Type B pancreatic cell (in vitro differentiated cells): Measurements from ENCODE around the gene PAMR1. TPM values are rescaled to one million over a fixed set of nuclear protein-coding genes. Genes with fewer than 3 reads are reported as not detected.

Experiments
- DNase-seq: peaks from one replicate; pipeline ENCODE4 v3.0.0; 2021; ENCODE audit warnings: mixed read lengths; ENCODE audit not compliant: unreplicated experiment; ENCODE audit errors: extremely low spot score
- H3K27ac Mint-ChIP-seq: 2 replicates; pipeline ENCODE4 v1.8.0; 2021; ENCODE audit warnings: mild to moderate bottlenecking, mixed read lengths
- H3K27me3 Mint-ChIP-seq: 2 replicates; pipeline ENCODE4 v1.8.0; 2021; ENCODE audit warnings: mixed read lengths
- H3K36me3 Mint-ChIP-seq: 2 replicates; pipeline ENCODE4 v1.8.0; 2021; ENCODE audit warnings: mixed read lengths
- H3K4me1 Mint-ChIP-seq: one replicate; pipeline ENCODE4 v1.8.0; 2021; ENCODE audit warnings: mixed read lengths; ENCODE audit not compliant: unreplicated experiment
- H3K4me3 Mint-ChIP-seq: 2 replicates; pipeline ENCODE4 v1.8.0; 2021; ENCODE audit warnings: mild to moderate bottlenecking, mixed read lengths
- H3K9me3 Mint-ChIP-seq: 2 replicates; pipeline ENCODE4 v1.8.0; 2021; ENCODE audit warnings: mixed read lengths
- total RNA-seq: library from RNA; stranded (reverse); gene quantifications from 2 replicates; pipeline ENCODE4 v1.2.1, GENCODE V29; 2021; ENCODE audit warnings: low replicate concordance
- TF ChIP-seq, protein P1 (sequence below): fragments of 200-600 bp; sonication (generic); conservative IDR thresholded peaks from 2 replicates; pipeline ENCODE4 v1.5.0; 2021; ENCODE audit warnings: antibody characterized with exemption, mild to moderate bottlenecking

The PAMR1 gene
- total RNA-seq, 1 donor from 2014 or later: 14.2 TPM

DNA sequence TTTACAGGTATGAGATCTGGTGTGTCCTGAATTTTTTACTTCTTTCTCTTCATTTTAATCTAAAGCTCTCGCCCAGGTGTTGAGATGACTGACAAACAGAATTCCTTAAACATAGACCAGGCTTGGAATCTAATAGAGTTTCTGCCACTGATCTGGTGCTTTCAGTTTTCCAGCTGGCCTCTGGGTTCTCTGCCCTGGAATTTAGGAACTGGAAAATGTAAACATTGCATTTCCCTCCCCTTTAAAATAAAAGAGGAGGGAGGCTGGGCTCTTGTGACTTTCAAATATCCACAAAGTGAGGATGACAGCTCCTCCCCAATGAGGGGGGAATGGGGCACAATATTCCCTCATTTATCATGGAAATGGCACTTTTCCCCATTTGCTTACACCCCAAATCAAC is 5.0 kb downstream of the PAMR1 start:
- Mint-ChIP-seq H3K27ac (no peak overlapping the region), H3K9me3 (no peaks in the 10 kb centered on the region), H3K4me1 (peaks cover 19% of the 10 kb centered on the region), H3K4me3 (no peak overlapping the region), H3K36me3 (no peaks in the 10 kb centered on the region), H3K27me3 (peaks cover 48% of the 10 kb centered on the region)
- DNase-seq: no peak
- TF ChIP-seq, protein P1, sequence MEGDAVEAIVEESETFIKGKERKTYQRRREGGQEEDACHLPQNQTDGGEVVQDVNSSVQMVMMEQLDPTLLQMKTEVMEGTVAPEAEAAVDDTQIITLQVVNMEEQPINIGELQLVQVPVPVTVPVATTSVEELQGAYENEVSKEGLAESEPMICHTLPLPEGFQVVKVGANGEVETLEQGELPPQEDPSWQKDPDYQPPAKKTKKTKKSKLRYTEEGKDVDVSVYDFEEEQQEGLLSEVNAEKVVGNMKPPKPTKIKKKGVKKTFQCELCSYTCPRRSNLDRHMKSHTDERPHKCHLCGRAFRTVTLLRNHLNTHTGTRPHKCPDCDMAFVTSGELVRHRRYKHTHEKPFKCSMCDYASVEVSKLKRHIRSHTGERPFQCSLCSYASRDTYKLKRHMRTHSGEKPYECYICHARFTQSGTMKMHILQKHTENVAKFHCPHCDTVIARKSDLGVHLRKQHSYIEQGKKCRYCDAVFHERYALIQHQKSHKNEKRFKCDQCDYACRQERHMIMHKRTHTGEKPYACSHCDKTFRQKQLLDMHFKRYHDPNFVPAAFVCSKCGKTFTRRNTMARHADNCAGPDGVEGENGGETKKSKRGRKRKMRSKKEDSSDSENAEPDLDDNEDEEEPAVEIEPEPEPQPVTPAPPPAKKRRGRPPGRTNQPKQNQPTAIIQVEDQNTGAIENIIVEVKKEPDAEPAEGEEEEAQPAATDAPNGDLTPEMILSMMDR: no peak

DNA sequence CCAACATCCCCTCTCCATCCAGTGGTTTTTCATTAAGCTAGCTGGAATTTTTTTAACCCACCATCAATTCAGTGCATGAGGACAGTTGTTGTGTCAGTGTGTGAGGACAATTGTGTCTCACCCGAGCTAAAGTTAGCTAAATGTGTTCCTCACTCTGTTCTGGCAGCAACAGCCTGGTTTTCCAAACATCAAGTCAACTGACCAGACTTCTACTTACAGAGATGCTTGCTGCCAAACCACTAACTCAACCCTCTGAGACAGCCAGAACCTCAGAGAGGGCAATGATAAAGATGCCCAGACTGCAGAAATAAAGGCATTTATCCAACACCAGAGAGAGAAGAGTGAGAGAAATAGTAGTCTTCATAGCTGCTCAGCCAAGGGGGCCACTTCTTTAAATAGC is 6.7 kb downstream of the PAMR1 start:
- Mint-ChIP-seq H3K27ac (no peak overlapping the region), H3K4me1 (peaks cover 13% of the 10 kb centered on the region), H3K9me3 (no peaks in the 10 kb centered on the region), H3K36me3 (no peaks in the 10 kb centered on the region), H3K4me3 (no peak overlapping the region), H3K27me3 (peaks cover 37% of the 10 kb centered on the region)
- DNase-seq: no peak
- TF ChIP-seq, protein P1: no peak

DNA sequence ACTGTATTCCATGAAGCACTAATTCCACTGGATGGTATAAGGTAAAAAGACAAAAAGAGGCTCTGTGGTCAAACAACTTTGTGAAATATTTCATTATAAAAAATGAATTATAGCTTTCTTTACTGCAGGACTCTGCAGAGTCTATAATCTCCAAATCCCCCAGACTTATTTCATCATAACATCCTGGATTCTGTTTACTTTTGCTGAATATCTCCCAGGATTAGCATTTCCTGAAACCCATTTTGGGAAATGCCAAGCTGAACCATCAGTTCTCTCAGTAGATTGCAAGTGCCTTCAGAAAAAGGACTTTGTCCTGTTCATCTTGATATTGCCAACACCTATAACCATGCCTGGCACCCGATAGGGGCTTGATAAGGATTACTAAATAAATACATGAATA is 7.9 kb downstream of the PAMR1 start:
- no peak overlapping the region for H3K27ac Mint-ChIP-seq
- no peak for DNase-seq
- TF ChIP-seq, protein P1: no peak
- peaks cover 12% of the 10 kb centered on the region for H3K4me1 Mint-ChIP-seq
- no peaks in the 10 kb centered on the region for H3K36me3 Mint-ChIP-seq
- H3K4me3 Mint-ChIP-seq: no peak overlapping the region
- H3K27me3 Mint-ChIP-seq: peaks cover 30% of the 10 kb centered on the region
- H3K9me3 Mint-ChIP-seq: no peaks in the 10 kb centered on the region

DNA sequence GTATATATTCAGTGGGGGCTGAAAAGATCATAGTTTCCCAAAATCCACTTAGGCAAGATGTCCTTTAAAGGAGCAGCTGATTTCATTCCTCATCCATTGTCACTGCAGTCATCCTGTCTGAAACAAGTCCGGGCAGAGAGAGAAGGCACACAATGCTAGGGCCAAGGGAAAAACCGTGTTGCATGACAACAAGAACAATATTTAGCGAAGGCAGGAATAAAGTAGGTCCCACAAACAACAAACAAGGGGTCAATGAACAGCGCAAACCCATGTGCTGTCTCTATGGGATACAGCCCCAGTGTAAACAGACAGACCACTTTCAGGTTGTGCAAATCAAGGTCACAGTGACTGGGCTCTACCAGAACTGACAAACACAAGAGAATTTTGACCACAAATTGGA is 9.0 kb downstream of the PAMR1 start:
- TF ChIP-seq, protein P1: no peak
- Mint-ChIP-seq H3K4me3 (no peak overlapping the region), H3K36me3 (no peaks in the 10 kb centered on the region), H3K9me3 (no peaks in the 10 kb centered on the region), H3K27ac (no peak overlapping the region), H3K27me3 (peaks cover 27% of the 10 kb centered on the region), H3K4me1 (peaks cover 14% of the 10 kb centered on the region)
- no peak for DNase-seq

DNA sequence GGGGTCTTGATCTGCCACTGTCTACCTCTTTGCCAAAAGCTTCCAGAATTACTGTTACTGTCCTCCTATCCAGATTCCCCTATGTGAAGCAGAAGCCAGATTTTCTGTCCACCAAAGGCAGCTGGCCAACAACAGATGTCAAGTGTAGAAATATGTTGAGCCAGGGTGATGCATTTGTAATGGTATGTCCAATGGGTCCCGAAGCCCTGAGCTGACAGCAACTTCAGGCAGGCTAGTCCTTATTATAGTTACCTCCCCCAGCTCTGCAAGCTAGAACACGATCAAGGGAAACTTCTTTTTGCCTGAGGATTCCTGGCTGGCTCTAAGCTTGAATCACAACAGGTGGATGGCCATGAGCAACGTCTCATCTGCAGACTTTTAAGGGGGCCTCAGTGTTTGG is 10.2 kb downstream of the PAMR1 start:
- no peaks in the 10 kb centered on the region for H3K9me3 Mint-ChIP-seq
- H3K36me3 Mint-ChIP-seq: no peaks in the 10 kb centered on the region
- H3K27me3 Mint-ChIP-seq: peaks cover 29% of the 10 kb centered on the region
- H3K4me3 Mint-ChIP-seq: no peak overlapping the region
- DNase-seq: no peak
- TF ChIP-seq, protein P1: no peak
- no peak overlapping the region for H3K27ac Mint-ChIP-seq
- peaks cover 23% of the 10 kb centered on the region for H3K4me1 Mint-ChIP-seq

DNA sequence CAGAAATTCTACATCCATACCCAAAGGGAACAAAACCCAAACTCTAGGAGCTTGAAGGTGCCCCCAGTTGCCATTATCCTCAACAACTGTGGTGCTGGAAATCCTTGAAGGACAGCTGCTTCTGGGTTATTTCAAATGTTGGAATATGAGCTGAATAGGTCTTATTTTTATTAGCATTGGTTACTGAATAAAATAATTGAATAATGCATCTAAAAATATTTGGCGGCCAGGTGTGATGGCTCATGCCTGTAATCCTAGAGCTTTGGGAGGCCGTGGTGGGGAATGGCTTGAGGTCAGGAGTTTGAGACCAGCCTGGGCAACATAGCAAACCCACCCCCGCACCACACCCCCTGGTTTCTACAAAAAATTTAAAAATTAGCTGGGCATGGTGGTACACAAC is 10.9 kb downstream of the PAMR1 start:
- H3K9me3 Mint-ChIP-seq: no peaks in the 10 kb centered on the region
- no peak overlapping the region for H3K4me3 Mint-ChIP-seq
- peaks cover 26% of the 10 kb centered on the region for H3K27me3 Mint-ChIP-seq
- peaks cover 23% of the 10 kb centered on the region for H3K4me1 Mint-ChIP-seq
- no peak for DNase-seq
- TF ChIP-seq, protein P1: no peak
- H3K27ac Mint-ChIP-seq: no peak overlapping the region
- no peaks in the 10 kb centered on the region for H3K36me3 Mint-ChIP-seq
